Left lung (tissue), 10 donors: ENCODE measurements around the gene MORN1. TPM values are rescaled to one million over a fixed set of nuclear protein-coding genes. Genes with fewer than 3 reads are reported as not detected.
"Not testable (repeated sequence)": the region's sequence is repeated elsewhere in the genome, so short reads cannot be mapped to it uniquely, and the experiment has no call there.

Experiments used
- ATAC-seq: fragments of 200-7000 bp; cut with Tn5 transposase; one replicate; pipeline ENCODE4 v1.9.1; 2020; ENCODE audit warnings: moderate library complexity
- DNase-seq, 4 donors: peaks; one replicate each; pipeline ENCODE4 v3.0.0-alpha.2; 2013 to 2020
- H3K27ac ChIP-seq, 2 donors: fragments of 200-600 bp; sonication (generic) in 1 of 2; one replicate each; pipeline versions ENCODE4 v1.5.0 to v1.8.0; 2020 to 2021
- H3K27me3 ChIP-seq, 2 donors: fragments of 200-600 bp; sonication (generic) in 1 of 2; one replicate each; pipeline versions ENCODE4 v1.5.0 to v1.8.0; 2020 to 2021
- H3K36me3 ChIP-seq, 2 donors: fragments of 200-600 bp; sonication (generic) in 1 of 2; one replicate each; pipeline versions ENCODE4 v1.5.0 to v1.8.0; 2020 to 2021
- H3K4me1 ChIP-seq, 2 donors: fragments of 200-600 bp; one replicate each; pipeline ENCODE4 v1.8.0; 2021
- H3K4me3 ChIP-seq, 2 donors: fragments of 200-600 bp; sonication (generic) in 1 of 2; one replicate each; pipeline versions ENCODE4 v1.5.0 to v1.8.0; 2020 to 2021; ENCODE audit warnings: mild to moderate bottlenecking in 1 of 2
- H3K9me3 ChIP-seq, 2 donors: fragments of 200-600 bp; sonication (generic) in 1 of 2; one replicate each; pipeline versions ENCODE4 v1.5.0 to v1.8.0; 2020 to 2021
- CTCF ChIP-seq, 2 donors: fragments of 200-600 bp; sonication (generic) in 1 of 2; IDR thresholded peaks; one replicate each; pipeline versions ENCODE4 v1.5.0 to v1.8.0; 2021; ENCODE audit warnings: antibody characterized with exemption in 2 of 2
- intact Hi-C, 2 donors: fragments of 100-400 bp; cut with DNase I; formaldehyde crosslinking; loops; one replicate each; pipeline versions ENCODE4 v1.11.2 to v1.14.2; 2022
- polyA plus RNA-seq, 6 donors: library from polyadenylated mRNA; unstranded; fragments of 120-200 nt; gene quantifications; one replicate each; pipeline ENCODE4 v1.2.1, GENCODE V29; 2013; ENCODE audit not compliant: insufficient read length in 6 of 6
- total RNA-seq, 2 donors: library from RNA; stranded (reverse); fragmentation: NEBNext Ultra II Directional; extraction: Animal tissue kit (Norgen Biotek cat#: 25700); gene quantifications; one replicate each; pipeline ENCODE4 v1.2.1, GENCODE V29; 2021
- donor health status: DM: no; HTN: yes; CAD: no.
- donor health status: DM: no; HTN: no; CAD: no.

Gene MORN1
- total and polyA plus RNA-seq, 8 donors, result 7.5 to 17.8 (median 14.1) TPM

- no peak for ATAC-seq
- H3K27ac ChIP-seq, result no peak overlapping the region
- no peak overlapping the region for H3K4me3 ChIP-seq
- no peaks in the 10 kb centered on the region for H3K9me3 ChIP-seq
- no peak for TF ChIP-seq CTCF (IDR thresholded peaks at IDR 0.05)
- DNase-seq, result peak in 1 of 4 donors; percentile 36
- H3K27me3 ChIP-seq, result peaks cover 0 to 13% of the 10 kb centered on the region in 2 donors
- intact Hi-C loops, result no loop called here
- H3K4me1 ChIP-seq, result peaks cover 0 to under 1% of the 10 kb centered on the region in 2 donors
- H3K36me3 ChIP-seq, result no peaks in the 10 kb centered on the region
These were observed 55.5 kb downstream of the MORN1 start for GRCh38 chr1:2335721-2336455.

GRCh38 chr1:2334883-2335534, 56.3 kb downstream of the MORN1 start:
- H3K4me1 ChIP-seq, result peaks cover 0 to 6% of the 10 kb centered on the region in 2 donors

GRCh38 chr1:2334366-2334765, 57.0 kb downstream of the MORN1 start:
- intact Hi-C loops, result no loop called here
- no peak overlapping the region for H3K4me3 ChIP-seq
- no peak for ATAC-seq
- no peaks in the 10 kb centered on the region for H3K9me3 ChIP-seq
- H3K4me1 ChIP-seq, result peaks cover 0 to 6% of the 10 kb centered on the region in 2 donors
- no peaks in the 10 kb centered on the region for H3K36me3 ChIP-seq
- no peak for TF ChIP-seq CTCF (IDR thresholded peaks at IDR 0.05)
- H3K27ac ChIP-seq, result no peak overlapping the region
- DNase-seq, result no peak
- H3K27me3 ChIP-seq, result peaks cover 0 to 18% of the 10 kb centered on the region in 2 donors

More at GRCh38 chr1:2334883-2335534, 56.3 kb downstream of the MORN1 start:
- ATAC-seq, result peak; percentile 32
- H3K4me3 ChIP-seq, result no peak overlapping the region
- H3K27ac ChIP-seq, result no peak overlapping the region
- DNase-seq, result no peak
- intact Hi-C loops, result no loop called here
- H3K36me3 ChIP-seq, result no peaks in the 10 kb centered on the region
- no peak for TF ChIP-seq CTCF (IDR thresholded peaks at IDR 0.05)
- peaks cover 0 to 18% of the 10 kb centered on the region in 2 donors for H3K27me3 ChIP-seq
- H3K9me3 ChIP-seq, result no peaks in the 10 kb centered on the region

- DNase-seq, H3K9me3 ChIP-seq, intact Hi-C loops, ATAC-seq, H3K36me3 ChIP-seq, H3K4me3 ChIP-seq, H3K4me1 ChIP-seq, H3K27ac ChIP-seq: not testable (repeated sequence)
- H3K27me3 ChIP-seq, result peaks cover 0 to 11% of the 10 kb centered on the region in 2 donors
These were observed 59.8 kb downstream of the MORN1 start for GRCh38 chr1:2331580-2331979.

GRCh38 chr1:2331200-2331544, 60.2 kb downstream of the MORN1 start:
- ATAC-seq, result no peak

More at GRCh38 chr1:2331200-2331544, 60.2 kb downstream of the MORN1 start:
- no peak for TF ChIP-seq CTCF (IDR thresholded peaks at IDR 0.05)
- Histone ChIP-seq H3K36me3 (no peaks in the 10 kb centered on the region), H3K9me3 (no peaks in the 10 kb centered on the region), H3K27ac (peak overlapping the region in 1 of 2 donors; percentile 7), H3K4me1 (peaks cover 0 to 6% of the 10 kb centered on the region in 2 donors), H3K27me3 (peaks cover 0 to 8% of the 10 kb centered on the region in 2 donors), H3K4me3 (no peak overlapping the region)
- intact Hi-C loops, result no loop called here
- DNase-seq, result no peak
